SK-N-SH treated with all-trans-retinoic acid at 6 μM for 48 hours (cell line): ENCODE measurements around the gene SNX9.

Source experiments
- ATAC-seq: fragments of 200-7000 bp; cut with Tn5 transposase; 3 replicates; pipeline ENCODE4 v1.9.1; 2020; ENCODE audit warnings: mild to moderate bottlenecking, moderate library complexity
- ARNTL ChIP-seq: fragments of 450-650 bp; formaldehyde crosslinking; IDR thresholded peaks from 2 replicates; pipeline ENCODE4 v1.5.0; 2020; ENCODE audit warnings: low read depth, mild to moderate bottlenecking, moderate library complexity, borderline replicate concordance
- BACH2 ChIP-seq: fragments of 250-450 bp; sonication (Bioruptor Pico); IDR thresholded peaks from 2 replicates; pipeline ENCODE4 v1.9.0; 2021; ENCODE audit warnings: mild to moderate bottlenecking, borderline replicate concordance
- CSRNP3 ChIP-seq: fragments of 250-450 bp; sonication (Bioruptor Pico); IDR thresholded peaks from 2 replicates; pipeline ENCODE4 v1.5.1; 2021; ENCODE audit warnings: mild to moderate bottlenecking, moderate library complexity
- ESRRG ChIP-seq: fragments of 250-450 bp; sonication (Bioruptor Pico); IDR thresholded peaks from 2 replicates; pipeline ENCODE4 v1.6.1; 2021; ENCODE audit warnings: mild to moderate bottlenecking
- GLIS3 ChIP-seq: fragments of 250-450 bp; sonication (Bioruptor Pico); IDR thresholded peaks from 2 replicates; pipeline ENCODE4 v1.5.0; 2020; ENCODE audit warnings: mild to moderate bottlenecking, moderate library complexity
- ISL1 ChIP-seq: fragments of 250-450 bp; sonication (Bioruptor Pico); IDR thresholded peaks from 2 replicates; pipeline ENCODE4 v2.1.2; 2022; ENCODE audit warnings: mild to moderate bottlenecking, moderate library complexity
- OSR1 ChIP-seq: fragments of 250-450 bp; sonication (Bioruptor Pico); IDR thresholded peaks from 2 replicates; pipeline ENCODE4 v1.8.0; 2022; ENCODE audit warnings: moderate library complexity, mild to moderate bottlenecking, inconsistent platforms
- PPARA ChIP-seq: fragments of 250-450 bp; sonication (Bioruptor Pico); IDR thresholded peaks from 2 replicates; pipeline ENCODE4 v1.5.0; 2020; ENCODE audit warnings: mild to moderate bottlenecking, borderline replicate concordance
- RARB ChIP-seq: fragments of 250-450 bp; sonication (Bioruptor Pico); IDR thresholded peaks from 2 replicates; pipeline ENCODE4 v1.8.0; 2021; ENCODE audit warnings: mild to moderate bottlenecking, moderate library complexity
- SNAI2 ChIP-seq: fragments of 250-450 bp; sonication (Bioruptor Pico); IDR thresholded peaks from 2 replicates; pipeline ENCODE4 v1.5.0; 2020; ENCODE audit warnings: mild to moderate bottlenecking, moderate library complexity
- TCF4 ChIP-seq: fragments of 250-450 bp; sonication (Bioruptor Pico); IDR thresholded peaks from 2 replicates; pipeline ENCODE4 v1.8.0; 2021; ENCODE audit warnings: mild to moderate bottlenecking, moderate library complexity, borderline replicate concordance
- TOX ChIP-seq: fragments of 250-450 bp; sonication (Bioruptor Pico); IDR thresholded peaks from 2 replicates; pipeline ENCODE4 v1.8.0; 2021; ENCODE audit warnings: mild to moderate bottlenecking, moderate library complexity, borderline replicate concordance
- TSHZ2 ChIP-seq: fragments of 250-450 bp; sonication (Bioruptor Pico); IDR thresholded peaks from 2 replicates; pipeline ENCODE4 v1.5.0; 2020; ENCODE audit warnings: mild to moderate bottlenecking, moderate library complexity
- ZC3H10 ChIP-seq: fragments of 250-450 bp; sonication (Bioruptor Pico); IDR thresholded peaks from 2 replicates; pipeline ENCODE4 v1.5.1; 2021; ENCODE audit warnings: mild to moderate bottlenecking, moderate library complexity
- ZFP3 ChIP-seq: fragments of 250-450 bp; sonication (Bioruptor Pico); IDR thresholded peaks from 2 replicates; pipeline ENCODE4 v1.5.0; 2020; ENCODE audit warnings: mild to moderate bottlenecking, moderate library complexity
- ZFP30 ChIP-seq: fragments of 450-650 bp; formaldehyde crosslinking; IDR thresholded peaks from 2 replicates; pipeline ENCODE4 v1.5.0; 2022; ENCODE audit warnings: mild to moderate bottlenecking, moderate library complexity
- ZNF565 ChIP-seq: fragments of 450-650 bp; formaldehyde crosslinking; conservative IDR thresholded peaks from 2 replicates; pipeline ENCODE4 v1.5.0; 2020; ENCODE audit warnings: low read depth, mild to moderate bottlenecking, moderate library complexity
- ZNF70 ChIP-seq: fragments of 450-650 bp; formaldehyde crosslinking; IDR thresholded peaks from 2 replicates; pipeline ENCODE4 v1.5.0; 2020; ENCODE audit warnings: mild to moderate bottlenecking, moderate library complexity
- ZNF8 ChIP-seq: fragments of 450-650 bp; formaldehyde crosslinking; IDR thresholded peaks from 2 replicates; pipeline ENCODE4 v1.5.0; 2020; ENCODE audit warnings: mild to moderate bottlenecking, moderate library complexity
- TF ChIP-seq, protein P1 (sequence below): fragments of 250-450 bp; sonication (Bioruptor Pico); IDR thresholded peaks from 2 replicates; pipeline ENCODE4 v1.8.0; 2021; ENCODE audit warnings: low read depth, mild to moderate bottlenecking, moderate library complexity, borderline replicate concordance
- TF ChIP-seq, protein P2 (sequence below): fragments of 250-450 bp; sonication (Bioruptor Pico); IDR thresholded peaks from 2 replicates; pipeline ENCODE4 v1.8.0; 2020; ENCODE audit warnings: mild to moderate bottlenecking, moderate library complexity, borderline replicate concordance
- TF ChIP-seq, protein P3 (sequence below): fragments of 250-450 bp; sonication (Bioruptor Pico); IDR thresholded peaks from 2 replicates; pipeline ENCODE4 v1.5.1; 2020; ENCODE audit warnings: low read depth, mild to moderate bottlenecking, moderate library complexity

The SNX9 gene

DNA sequence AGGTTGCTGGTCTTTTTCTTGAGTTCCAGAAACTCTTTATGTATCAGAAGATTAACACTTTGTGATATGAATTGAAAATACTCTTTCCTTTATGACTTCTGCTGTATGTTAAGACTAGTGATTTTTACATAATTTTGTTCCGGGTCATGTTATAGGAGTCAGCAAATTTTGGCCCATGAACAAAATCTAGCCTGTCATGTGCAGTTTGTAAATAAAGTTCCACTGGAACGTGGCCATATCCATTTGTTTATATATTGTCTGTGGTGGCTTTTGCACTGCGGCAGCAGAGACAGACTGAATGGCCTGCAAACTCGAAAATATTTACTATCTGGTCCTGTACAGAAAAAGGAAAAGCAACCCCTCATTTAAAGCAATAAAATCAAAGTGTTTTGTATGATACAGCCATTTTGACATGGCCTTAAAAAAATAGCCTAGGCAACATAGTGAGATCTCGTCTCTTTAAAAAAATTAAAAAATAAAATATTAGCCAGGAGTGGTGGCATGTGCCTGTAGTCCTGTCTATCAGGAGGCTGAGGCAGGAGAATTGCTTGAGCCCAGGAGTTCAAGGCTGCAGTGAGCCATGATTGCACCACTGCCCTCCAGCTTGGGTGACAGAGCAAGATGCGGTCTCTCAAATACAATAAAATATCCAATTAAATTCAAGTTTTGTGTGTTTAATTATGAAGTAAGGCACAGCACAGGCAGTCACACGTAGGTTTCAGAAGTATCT lies 36.9 kb downstream of the SNX9 start:
- TF ChIP-seq, protein P1, sequence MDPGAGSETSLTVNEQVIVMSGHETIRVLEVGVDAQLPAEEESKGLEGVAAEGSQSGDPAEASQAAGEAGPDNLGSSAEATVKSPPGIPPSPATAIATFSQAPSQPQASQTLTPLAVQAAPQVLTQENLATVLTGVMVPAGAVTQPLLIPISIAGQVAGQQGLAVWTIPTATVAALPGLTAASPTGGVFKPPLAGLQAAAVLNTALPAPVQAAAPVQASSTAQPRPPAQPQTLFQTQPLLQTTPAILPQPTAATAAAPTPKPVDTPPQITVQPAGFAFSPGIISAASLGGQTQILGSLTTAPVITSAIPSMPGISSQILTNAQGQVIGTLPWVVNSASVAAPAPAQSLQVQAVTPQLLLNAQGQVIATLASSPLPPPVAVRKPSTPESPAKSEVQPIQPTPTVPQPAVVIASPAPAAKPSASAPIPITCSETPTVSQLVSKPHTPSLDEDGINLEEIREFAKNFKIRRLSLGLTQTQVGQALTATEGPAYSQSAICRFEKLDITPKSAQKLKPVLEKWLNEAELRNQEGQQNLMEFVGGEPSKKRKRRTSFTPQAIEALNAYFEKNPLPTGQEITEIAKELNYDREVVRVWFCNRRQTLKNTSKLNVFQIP (CRISPR knock-in tag) = no peak
- no peak for TF ChIP-seq OSR1 (CRISPR knock-in tag)
- TF ChIP-seq RARB (CRISPR knock-in tag) = no peak
- no peak for TF ChIP-seq TOX (CRISPR knock-in tag)
- no peak for TF ChIP-seq ISL1
- TF ChIP-seq CSRNP3 (CRISPR knock-in tag) = no peak
- no peak for TF ChIP-seq ARNTL
- no peak for TF ChIP-seq ZNF8 (CRISPR knock-in tag)
- TF ChIP-seq ZFP3 (CRISPR knock-in tag) = no peak
- TF ChIP-seq BACH2 = no peak
- no peak for TF ChIP-seq ZC3H10
- TF ChIP-seq TSHZ2 = no peak
- TF ChIP-seq ESRRG = no peak
- TF ChIP-seq PPARA (CRISPR knock-in tag) = no peak
- no peak for TF ChIP-seq SNAI2 (CRISPR knock-in tag)
- TF ChIP-seq, protein P2, sequence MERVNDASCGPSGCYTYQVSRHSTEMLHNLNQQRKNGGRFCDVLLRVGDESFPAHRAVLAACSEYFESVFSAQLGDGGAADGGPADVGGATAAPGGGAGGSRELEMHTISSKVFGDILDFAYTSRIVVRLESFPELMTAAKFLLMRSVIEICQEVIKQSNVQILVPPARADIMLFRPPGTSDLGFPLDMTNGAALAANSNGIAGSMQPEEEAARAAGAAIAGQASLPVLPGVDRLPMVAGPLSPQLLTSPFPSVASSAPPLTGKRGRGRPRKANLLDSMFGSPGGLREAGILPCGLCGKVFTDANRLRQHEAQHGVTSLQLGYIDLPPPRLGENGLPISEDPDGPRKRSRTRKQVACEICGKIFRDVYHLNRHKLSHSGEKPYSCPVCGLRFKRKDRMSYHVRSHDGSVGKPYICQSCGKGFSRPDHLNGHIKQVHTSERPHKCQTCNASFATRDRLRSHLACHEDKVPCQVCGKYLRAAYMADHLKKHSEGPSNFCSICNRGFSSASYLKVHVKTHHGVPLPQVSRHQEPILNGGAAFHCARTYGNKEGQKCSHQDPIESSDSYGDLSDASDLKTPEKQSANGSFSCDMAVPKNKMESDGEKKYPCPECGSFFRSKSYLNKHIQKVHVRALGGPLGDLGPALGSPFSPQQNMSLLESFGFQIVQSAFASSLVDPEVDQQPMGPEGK (CRISPR knock-in tag) = no peak
- no peak for TF ChIP-seq ZNF70
- TF ChIP-seq GLIS3 (CRISPR knock-in tag) = no peak
- TF ChIP-seq TCF4 (CRISPR knock-in tag) = no peak
- TF ChIP-seq, protein P3, sequence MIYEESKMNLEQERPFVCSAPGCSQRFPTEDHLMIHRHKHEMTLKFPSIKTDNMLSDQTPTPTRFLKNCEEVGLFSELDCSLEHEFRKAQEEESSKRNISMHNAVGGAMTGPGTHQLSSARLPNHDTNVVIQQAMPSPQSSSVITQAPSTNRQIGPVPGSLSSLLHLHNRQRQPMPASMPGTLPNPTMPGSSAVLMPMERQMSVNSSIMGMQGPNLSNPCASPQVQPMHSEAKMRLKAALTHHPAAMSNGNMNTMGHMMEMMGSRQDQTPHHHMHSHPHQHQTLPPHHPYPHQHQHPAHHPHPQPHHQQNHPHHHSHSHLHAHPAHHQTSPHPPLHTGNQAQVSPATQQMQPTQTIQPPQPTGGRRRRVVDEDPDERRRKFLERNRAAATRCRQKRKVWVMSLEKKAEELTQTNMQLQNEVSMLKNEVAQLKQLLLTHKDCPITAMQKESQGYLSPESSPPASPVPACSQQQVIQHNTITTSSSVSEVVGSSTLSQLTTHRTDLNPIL (CRISPR knock-in tag) = no peak
- TF ChIP-seq, all 23 proteins: peak for 0
- no peak for ATAC-seq

DNA sequence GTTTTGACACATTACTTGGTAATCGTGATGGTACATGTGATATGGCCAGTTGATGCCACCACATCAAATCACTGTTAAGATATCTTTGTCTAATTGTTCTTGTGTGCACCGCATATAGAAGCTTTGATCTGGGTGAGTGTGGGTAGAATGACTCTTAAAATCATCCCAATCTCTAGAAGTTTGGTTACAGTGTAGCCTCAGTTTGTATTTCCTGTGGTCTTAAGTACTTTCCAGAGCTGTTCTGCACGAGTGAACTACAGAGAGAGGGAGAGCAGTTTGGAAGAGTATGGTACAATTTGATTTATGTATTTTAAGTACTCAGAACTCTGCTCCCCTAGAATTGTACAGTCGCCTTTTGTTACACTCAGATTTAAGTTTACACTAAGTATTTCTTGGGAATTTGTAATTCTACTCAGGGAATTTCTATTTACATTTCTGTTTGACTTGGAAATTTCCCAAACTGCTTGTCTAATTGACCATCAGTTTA lies 37.5 kb downstream of the SNX9 start:
- peak; percentile 33; the same call in 2 of the 3 replicates for ATAC-seq
- TF ChIP-seq OSR1 (CRISPR knock-in tag) (no peak), TSHZ2 (no peak), ZNF565 (CRISPR knock-in tag) (no peak), CSRNP3 (CRISPR knock-in tag) (no peak), ZFP30 (CRISPR knock-in tag) (no peak), SNAI2 (CRISPR knock-in tag) (no peak), ZNF8 (CRISPR knock-in tag) (no peak)
- TF ChIP-seq, protein P2 (CRISPR knock-in tag) = no peak
- TF ChIP-seq, protein P3 (CRISPR knock-in tag) = no peak
